GM23338 (cell line): ENCODE results near the gene KRT79. TPM values are rescaled to one million over a fixed set of nuclear protein-coding genes. Genes with fewer than 3 reads are reported as not detected.

ENCODE experiments used
- ATAC-seq: fragments of 200-7000 bp; cut with Tn5 transposase; 3 replicates; pipeline ENCODE4 v1.9.1; 2020
- DNase-seq: peaks from one replicate; pipeline ENCODE4 v3.0.0-alpha.2; 2015; ENCODE audit warnings: low spot score
- H2AFZ ChIP-seq: fragments of 200-600 bp; sonication (generic); 2 replicates; pipeline ENCODE4 v1.8.0; 2016; ENCODE audit warnings: antibody characterized with exemption, mild to moderate bottlenecking, moderate library complexity
- H3F3A ChIP-seq: fragments of 200-600 bp; sonication (generic); replicated peaks from 2 replicates; pipeline ENCODE4 v1.8.0; 2017; ENCODE audit warnings: antibody characterized with exemption, mixed run types, low read depth
- H3K27ac ChIP-seq: fragments of 200-600 bp; sonication (generic); 2 replicates; pipeline ENCODE4 v1.6.1; 2016; ENCODE audit warnings: low read depth
- H3K27me3 ChIP-seq: fragments of 200-600 bp; sonication (generic); 2 replicates; pipeline ENCODE4 v1.8.0; 2016; ENCODE audit warnings: mild to moderate bottlenecking, mixed run types, moderate library complexity; ENCODE audit not compliant: insufficient read depth
- H3K36me3 ChIP-seq: fragments of 200-600 bp; sonication (generic); 2 replicates; pipeline ENCODE4 v1.8.0; 2016; ENCODE audit warnings: mild to moderate bottlenecking; ENCODE audit not compliant: insufficient read depth
- H3K4me1 ChIP-seq: fragments of 200-600 bp; sonication (generic); 2 replicates; pipeline ENCODE4 v1.8.0; 2016; ENCODE audit warnings: mild to moderate bottlenecking, moderate library complexity; ENCODE audit not compliant: insufficient read depth
- H3K4me2 ChIP-seq: fragments of 200-600 bp; sonication (generic); 2 replicates; pipeline ENCODE4 v1.7.1; 2017; ENCODE audit warnings: mixed run types
- H3K4me3 ChIP-seq: fragments of 200-600 bp; sonication (generic); 2 replicates; pipeline ENCODE4 v1.6.1; 2016; ENCODE audit warnings: mixed run types
- H3K79me2 ChIP-seq: fragments of 200-600 bp; sonication (generic); replicated peaks from 2 replicates; pipeline ENCODE4 v1.8.0; 2017; ENCODE audit warnings: mild to moderate bottlenecking; ENCODE audit not compliant: insufficient read depth
- H3K9me2 ChIP-seq: fragments of 200-600 bp; sonication (generic); 2 replicates; pipeline ENCODE4 v1.8.0; 2017; ENCODE audit not compliant: insufficient read depth
- H4K20me1 ChIP-seq: fragments of 200-600 bp; sonication (generic); replicated peaks from 2 replicates; pipeline ENCODE4 v1.8.0; 2017; ENCODE audit warnings: mild to moderate bottlenecking; ENCODE audit not compliant: insufficient read depth
- H3K27ac Mint-ChIP-seq: 2 replicates; pipeline ENCODE4 v1.8.0; 2020; ENCODE audit warnings: inconsistent platforms, mild to moderate bottlenecking, moderate library complexity, mixed read lengths
- H3K27me3 Mint-ChIP-seq: 3 replicates; pipeline ENCODE4 v1.8.0; 2022; ENCODE audit warnings: low read depth, mild to moderate bottlenecking, moderate library complexity, mixed read lengths, inconsistent platforms; ENCODE audit not compliant: insufficient read depth, poor library complexity
- H3K36me3 Mint-ChIP-seq: 3 replicates; pipeline ENCODE4 v1.8.0; 2021; ENCODE audit warnings: low read depth, mild to moderate bottlenecking, inconsistent platforms, moderate library complexity, mixed read lengths
- H3K4me1 Mint-ChIP-seq: 3 replicates; pipeline ENCODE4 v1.8.0; 2020; ENCODE audit warnings: mild to moderate bottlenecking, inconsistent platforms, mixed read lengths
- H3K4me3 Mint-ChIP-seq: 3 replicates; pipeline ENCODE4 v1.8.0; 2021; ENCODE audit warnings: moderate library complexity, mild to moderate bottlenecking, inconsistent platforms, mixed read lengths
- H3K9me3 Mint-ChIP-seq: 3 replicates; pipeline ENCODE4 v1.8.0; 2020; ENCODE audit warnings: moderate library complexity, mild to moderate bottlenecking, inconsistent platforms, mixed read lengths
- CREB1 ChIP-seq: fragments of 250-450 bp; sonication (Bioruptor Pico); IDR thresholded peaks from 2 replicates; pipeline ENCODE4 v1.5.0; 2020; ENCODE audit warnings: low read depth, mild to moderate bottlenecking, moderate library complexity
- EZH2 ChIP-seq: fragments of 200-600 bp; sonication (generic); IDR thresholded peaks from one replicate; pipeline ENCODE4 v1.8.0; 2017; ENCODE audit warnings: antibody characterized with exemption, mild to moderate bottlenecking, low read depth; ENCODE audit not compliant: unreplicated experiment
- EZH2phosphoT487 ChIP-seq: fragments of 200-600 bp; sonication (generic); IDR thresholded peaks from one replicate; pipeline ENCODE4 v1.8.1; 2018; ENCODE audit warnings: antibody characterized with exemption; ENCODE audit not compliant: unreplicated experiment
- JUNB ChIP-seq: IDR thresholded peaks from one replicate; pipeline ENCODE4 v1.6.1; 2016; ENCODE audit warnings: antibody characterized with exemption; ENCODE audit not compliant: unreplicated experiment
- NANOG ChIP-seq: IDR thresholded peaks from 2 replicates; pipeline ENCODE4 v1.6.1; 2016; ENCODE audit warnings: antibody characterized with exemption, borderline replicate concordance
- POLR2AphosphoS5 ChIP-seq: IDR thresholded peaks from 2 replicates; pipeline ENCODE4 v1.6.1; 2016; ENCODE audit warnings: antibody characterized with exemption, low read depth
- STAT1 ChIP-seq: IDR thresholded peaks from one replicate; pipeline ENCODE4 v1.6.1; 2016; ENCODE audit warnings: antibody characterized with exemption; ENCODE audit not compliant: unreplicated experiment
- ZNF114 ChIP-seq: fragments of 250-450 bp; sonication (Bioruptor Pico); IDR thresholded peaks from 2 replicates; pipeline ENCODE4 v1.5.0; 2020; ENCODE audit warnings: mild to moderate bottlenecking, moderate library complexity
- ZNF331 ChIP-seq: fragments of 250-450 bp; sonication (Bioruptor Pico); IDR thresholded peaks from 2 replicates; pipeline ENCODE4 v1.5.0; 2020; ENCODE audit warnings: low read depth, mild to moderate bottlenecking, moderate library complexity
- polyA plus RNA-seq: library from polyadenylated mRNA; unstranded; fragments of >200 nt; fragmentation: Nextera tagmentation; extraction: Ambion mirVana; gene quantifications from 2 replicates; pipeline ENCODE4 v1.2.1, GENCODE V29; 2016
- total RNA-seq: library from RNA; depleted of rRNA; stranded (reverse); fragments of >200 nt; shearing (Covaris generic); gene quantifications from 2 replicates; pipeline ENCODE4 v1.2.3, GENCODE V29; 2014
- TF ChIP-seq, protein P1 (sequence below): fragments of 250-450 bp; sonication (Bioruptor Pico); IDR thresholded peaks from 2 replicates; pipeline ENCODE4 v1.5.0; 2020; ENCODE audit warnings: mild to moderate bottlenecking, moderate library complexity
- TF ChIP-seq, protein P2 (sequence below), 2 experiments: fragments of 200-600 bp in 1 of 2; sonication (generic) in 1 of 2; conservative IDR thresholded peaks; 2 replicates each; pipeline versions ENCODE4 v1.5.1 to v1.6.1; 2016 to 2017; ENCODE audit warnings: antibody characterized with exemption in 2 of 2, low read depth in 2 of 2, mild to moderate bottlenecking in 2 of 2, moderate library complexity in 1 of 2
- TF ChIP-seq, protein P3 (sequence below): IDR thresholded peaks from 2 replicates; pipeline ENCODE4 v1.6.1; 2016; ENCODE audit warnings: antibody characterized with exemption

The KRT79 gene
- total and polyA plus RNA-seq, 2 experiments from 2014 or later = 0.21 TPM; not detected in 1

DNA sequence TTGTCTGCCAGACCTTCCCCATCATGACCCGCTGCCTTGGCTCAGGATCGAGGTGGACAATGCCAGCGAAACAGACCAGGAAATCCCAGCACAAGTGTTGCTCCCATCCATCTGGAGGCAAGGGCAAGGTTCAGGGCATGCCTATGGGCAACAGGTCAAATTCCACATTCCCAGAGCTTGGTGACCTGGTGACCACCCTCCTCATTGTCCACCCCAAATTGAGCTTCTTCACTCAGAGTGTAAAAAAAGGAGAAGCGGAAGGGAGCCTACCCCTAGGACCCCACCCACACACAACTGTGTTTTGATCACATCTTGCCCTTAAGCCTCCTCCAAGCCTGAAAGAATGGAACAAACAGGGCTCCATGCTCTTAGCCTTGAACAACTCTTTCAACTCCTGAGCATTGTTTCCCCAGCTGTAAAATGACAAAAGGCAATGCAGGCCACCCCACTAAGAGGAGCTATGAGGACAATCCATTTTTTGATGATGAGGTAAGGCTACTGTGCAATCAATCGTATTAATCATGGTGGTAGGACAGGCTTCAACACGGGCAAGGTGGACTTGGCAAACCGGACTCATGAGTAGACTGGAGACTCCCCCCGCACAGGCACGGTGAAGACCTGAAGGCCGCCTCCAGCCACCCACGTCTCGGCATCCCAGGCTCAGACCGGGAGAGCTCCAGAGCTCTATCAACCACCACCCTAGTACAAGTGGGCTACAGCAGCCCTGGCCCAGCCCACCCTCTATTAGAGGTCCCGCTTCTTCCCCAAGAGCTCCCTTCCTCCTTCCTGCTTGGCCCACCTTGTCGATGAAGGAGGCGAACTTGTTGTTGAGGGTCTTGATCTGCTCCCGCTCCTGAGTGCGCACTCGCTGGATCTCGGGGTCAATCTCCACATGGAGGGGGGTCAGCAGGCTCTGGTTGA, 866 bp downstream of the KRT79 start (continued):
- TF ChIP-seq, protein P1, sequence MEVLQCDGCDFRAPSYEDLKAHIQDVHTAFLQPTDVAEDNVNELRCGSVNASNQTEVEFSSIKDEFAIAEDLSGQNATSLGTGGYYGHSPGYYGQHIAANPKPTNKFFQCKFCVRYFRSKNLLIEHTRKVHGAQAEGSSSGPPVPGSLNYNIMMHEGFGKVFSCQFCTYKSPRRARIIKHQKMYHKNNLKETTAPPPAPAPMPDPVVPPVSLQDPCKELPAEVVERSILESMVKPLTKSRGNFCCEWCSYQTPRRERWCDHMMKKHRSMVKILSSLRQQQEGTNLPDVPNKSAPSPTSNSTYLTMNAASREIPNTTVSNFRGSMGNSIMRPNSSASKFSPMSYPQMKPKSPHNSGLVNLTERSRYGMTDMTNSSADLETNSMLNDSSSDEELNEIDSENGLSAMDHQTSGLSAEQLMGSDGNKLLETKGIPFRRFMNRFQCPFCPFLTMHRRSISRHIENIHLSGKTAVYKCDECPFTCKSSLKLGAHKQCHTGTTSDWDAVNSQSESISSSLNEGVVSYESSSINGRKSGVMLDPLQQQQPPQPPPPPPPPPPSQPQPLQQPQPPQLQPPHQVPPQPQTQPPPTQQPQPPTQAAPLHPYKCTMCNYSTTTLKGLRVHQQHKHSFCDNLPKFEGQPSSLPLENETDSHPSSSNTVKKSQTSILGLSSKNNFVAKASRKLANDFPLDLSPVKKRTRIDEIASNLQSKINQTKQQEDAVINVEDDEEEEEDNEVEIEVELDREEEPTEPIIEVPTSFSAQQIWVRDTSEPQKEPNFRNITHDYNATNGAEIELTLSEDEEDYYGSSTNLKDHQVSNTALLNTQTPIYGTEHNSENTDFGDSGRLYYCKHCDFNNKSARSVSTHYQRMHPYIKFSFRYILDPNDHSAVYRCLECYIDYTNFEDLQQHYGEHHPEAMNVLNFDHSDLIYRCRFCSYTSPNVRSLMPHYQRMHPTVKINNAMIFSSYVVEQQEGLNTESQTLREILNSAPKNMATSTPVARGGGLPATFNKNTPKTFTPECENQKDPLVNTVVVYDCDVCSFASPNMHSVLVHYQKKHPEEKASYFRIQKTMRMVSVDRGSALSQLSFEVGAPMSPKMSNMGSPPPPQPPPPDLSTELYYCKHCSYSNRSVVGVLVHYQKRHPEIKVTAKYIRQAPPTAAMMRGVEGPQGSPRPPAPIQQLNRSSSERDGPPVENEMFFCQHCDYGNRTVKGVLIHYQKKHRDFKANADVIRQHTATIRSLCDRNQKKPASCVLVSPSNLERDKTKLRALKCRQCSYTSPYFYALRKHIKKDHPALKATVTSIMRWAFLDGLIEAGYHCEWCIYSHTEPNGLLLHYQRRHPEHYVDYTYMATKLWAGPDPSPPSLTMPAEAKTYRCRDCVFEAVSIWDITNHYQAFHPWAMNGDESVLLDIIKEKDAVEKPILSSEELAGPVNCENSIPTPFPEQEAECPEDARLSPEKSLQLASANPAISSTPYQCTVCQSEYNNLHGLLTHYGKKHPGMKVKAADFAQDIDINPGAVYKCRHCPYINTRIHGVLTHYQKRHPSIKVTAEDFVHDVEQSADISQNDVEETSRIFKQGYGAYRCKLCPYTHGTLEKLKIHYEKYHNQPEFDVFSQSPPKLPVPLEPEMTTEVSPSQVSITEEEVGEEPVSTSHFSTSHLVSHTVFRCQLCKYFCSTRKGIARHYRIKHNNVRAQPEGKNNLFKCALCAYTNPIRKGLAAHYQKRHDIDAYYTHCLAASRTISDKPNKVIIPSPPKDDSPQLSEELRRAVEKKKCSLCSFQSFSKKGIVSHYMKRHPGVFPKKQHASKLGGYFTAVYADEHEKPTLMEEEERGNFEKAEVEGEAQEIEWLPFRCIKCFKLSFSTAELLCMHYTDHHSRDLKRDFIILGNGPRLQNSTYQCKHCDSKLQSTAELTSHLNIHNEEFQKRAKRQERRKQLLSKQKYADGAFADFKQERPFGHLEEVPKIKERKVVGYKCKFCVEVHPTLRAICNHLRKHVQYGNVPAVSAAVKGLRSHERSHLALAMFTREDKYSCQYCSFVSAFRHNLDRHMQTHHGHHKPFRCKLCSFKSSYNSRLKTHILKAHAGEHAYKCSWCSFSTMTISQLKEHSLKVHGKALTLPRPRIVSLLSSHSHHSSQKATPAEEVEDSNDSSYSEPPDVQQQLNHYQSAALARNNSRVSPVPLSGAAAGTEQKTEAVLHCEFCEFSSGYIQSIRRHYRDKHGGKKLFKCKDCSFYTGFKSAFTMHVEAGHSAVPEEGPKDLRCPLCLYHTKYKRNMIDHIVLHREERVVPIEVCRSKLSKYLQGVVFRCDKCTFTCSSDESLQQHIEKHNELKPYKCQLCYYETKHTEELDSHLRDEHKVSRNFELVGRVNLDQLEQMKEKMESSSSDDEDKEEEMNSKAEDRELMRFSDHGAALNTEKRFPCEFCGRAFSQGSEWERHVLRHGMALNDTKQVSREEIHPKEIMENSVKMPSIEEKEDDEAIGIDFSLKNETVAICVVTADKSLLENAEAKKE (CRISPR knock-in tag) = no peak
- TF ChIP-seq, protein P2, sequence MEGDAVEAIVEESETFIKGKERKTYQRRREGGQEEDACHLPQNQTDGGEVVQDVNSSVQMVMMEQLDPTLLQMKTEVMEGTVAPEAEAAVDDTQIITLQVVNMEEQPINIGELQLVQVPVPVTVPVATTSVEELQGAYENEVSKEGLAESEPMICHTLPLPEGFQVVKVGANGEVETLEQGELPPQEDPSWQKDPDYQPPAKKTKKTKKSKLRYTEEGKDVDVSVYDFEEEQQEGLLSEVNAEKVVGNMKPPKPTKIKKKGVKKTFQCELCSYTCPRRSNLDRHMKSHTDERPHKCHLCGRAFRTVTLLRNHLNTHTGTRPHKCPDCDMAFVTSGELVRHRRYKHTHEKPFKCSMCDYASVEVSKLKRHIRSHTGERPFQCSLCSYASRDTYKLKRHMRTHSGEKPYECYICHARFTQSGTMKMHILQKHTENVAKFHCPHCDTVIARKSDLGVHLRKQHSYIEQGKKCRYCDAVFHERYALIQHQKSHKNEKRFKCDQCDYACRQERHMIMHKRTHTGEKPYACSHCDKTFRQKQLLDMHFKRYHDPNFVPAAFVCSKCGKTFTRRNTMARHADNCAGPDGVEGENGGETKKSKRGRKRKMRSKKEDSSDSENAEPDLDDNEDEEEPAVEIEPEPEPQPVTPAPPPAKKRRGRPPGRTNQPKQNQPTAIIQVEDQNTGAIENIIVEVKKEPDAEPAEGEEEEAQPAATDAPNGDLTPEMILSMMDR (conservative IDR thresholded peaks at IDR 0.05; ENCODE audit: low read depth in 2 of 2) = no peak
- TF ChIP-seq ZNF331 (no peak), ZNF114 (CRISPR knock-in tag) (no peak)

DNA sequence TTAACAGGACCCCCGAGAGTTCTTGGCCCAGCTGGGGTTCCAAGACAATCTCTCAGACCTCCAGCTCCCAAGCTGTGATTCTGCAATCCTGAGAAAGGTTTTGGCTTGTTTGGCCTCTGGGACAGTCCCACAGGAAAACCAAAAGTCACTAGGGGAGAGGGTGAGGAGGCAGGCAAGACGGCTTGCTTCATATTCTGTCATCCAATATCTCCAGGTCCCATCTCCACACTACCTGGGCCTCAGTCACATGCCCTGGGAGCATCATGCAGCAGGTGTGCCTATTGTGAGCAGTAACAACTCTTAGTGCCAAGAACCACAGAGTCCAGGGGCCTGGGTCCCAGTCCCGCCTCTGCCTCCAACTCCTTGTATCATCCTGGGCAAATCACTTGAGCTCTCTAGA, 1.7 kb downstream of the KRT79 start:
- no peaks in the 10 kb centered on the region for H3K27me3 ChIP-seq
- H3K4me1 ChIP-seq = no peaks in the 10 kb centered on the region
- no peaks in the 10 kb centered on the region for H3K36me3 ChIP-seq
- no peak overlapping the region for H3K4me2 ChIP-seq
- Mint-ChIP-seq H3K4me3 (no peak overlapping the region), H3K9me3 (no peaks in the 10 kb centered on the region), H3K4me1 (no peaks in the 10 kb centered on the region; the same call in 2 of the 3 replicates), H3K27ac (no peak overlapping the region), H3K36me3 (no peaks in the 10 kb centered on the region), H3K27me3 (peaks cover 9% of the 10 kb centered on the region)
- no peak overlapping the region for H2AFZ ChIP-seq
- peaks cover 12% of the 10 kb centered on the region; the same call in 1 of the 2 replicates for H3K9me2 ChIP-seq
- H4K20me1 ChIP-seq = no peaks in the 10 kb centered on the region
- H3K4me3 ChIP-seq = no peak overlapping the region
- no peaks in the 10 kb centered on the region for H3K79me2 ChIP-seq
- H3K27ac ChIP-seq = no peak overlapping the region
- no peaks in the 10 kb centered on the region for H3F3A ChIP-seq
- DNase-seq (no peak), ATAC-seq (no peak)
- TF ChIP-seq ZNF331 (no peak), POLR2AphosphoS5 (no peak), EZH2 (no peak), EZH2phosphoT487 (no peak), ZNF114 (CRISPR knock-in tag) (no peak), NANOG (no peak), JUNB (no peak), STAT1 (no peak), CREB1 (no peak)
- TF ChIP-seq, protein P2 (conservative IDR thresholded peaks at IDR 0.05; ENCODE audit: low read depth in 2 of 2) = no peak
- TF ChIP-seq, protein P3, sequence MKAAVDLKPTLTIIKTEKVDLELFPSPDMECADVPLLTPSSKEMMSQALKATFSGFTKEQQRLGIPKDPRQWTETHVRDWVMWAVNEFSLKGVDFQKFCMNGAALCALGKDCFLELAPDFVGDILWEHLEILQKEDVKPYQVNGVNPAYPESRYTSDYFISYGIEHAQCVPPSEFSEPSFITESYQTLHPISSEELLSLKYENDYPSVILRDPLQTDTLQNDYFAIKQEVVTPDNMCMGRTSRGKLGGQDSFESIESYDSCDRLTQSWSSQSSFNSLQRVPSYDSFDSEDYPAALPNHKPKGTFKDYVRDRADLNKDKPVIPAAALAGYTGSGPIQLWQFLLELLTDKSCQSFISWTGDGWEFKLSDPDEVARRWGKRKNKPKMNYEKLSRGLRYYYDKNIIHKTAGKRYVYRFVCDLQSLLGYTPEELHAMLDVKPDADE = no peak
